HCT116 (cell line): ENCODE results near the gene PTBP1. TPM values are rescaled to one million over a fixed set of nuclear protein-coding genes. Genes with fewer than 3 reads are reported as not detected.

Experiments used
- ATAC-seq: fragments of 200-7000 bp; cut with Tn5 transposase; 2 replicates; pipeline ENCODE4 v1.9.1; 2020; ENCODE audit warnings: mild to moderate bottlenecking, moderate library complexity
- BruUV-seq: library from RNA; stranded (reverse); fragments of 400-500 nt; replicated peaks from 2 replicates; lab custom pipeline; 2021; lab: Mats Ljungman, UMichigan
- CTCF ChIA-PET: fragments of 300-600 bp; sonication (Branson Sonifier 250); formaldehyde crosslinking; loops from one replicate; lab custom pipeline; 2021; ENCODE audit warnings: antibody characterized with exemption; lab: Charles Lee
- POLR2A ChIA-PET: fragments of 300-600, 350-600 bp; sonication (Branson Sonifier 250); formaldehyde crosslinking; loops from one replicate; lab custom pipeline; 2021; ENCODE audit warnings: antibody characterized with exemption; lab: Charles Lee
- RAD21 ChIA-PET, 2 experiments: fragments of 300-600 bp; sonication (Branson Sonifier 250); formaldehyde crosslinking; loops; one replicate each; lab custom pipeline; 2023; ENCODE audit warnings: low total read pairs in 2 of 2; ENCODE audit not compliant: uncharacterized antibody in 2 of 2, unreplicated experiment in 2 of 2, low non-redundant PET in 1 of 2; lab: Charles Lee
- DNase-seq: peaks from one replicate; pipeline ENCODE4 v3.0.0-alpha.2; 2010; ENCODE audit warnings: low read depth, low spot score
- H2AFZ ChIP-seq: fragments of 200-600 bp; shearing (Covaris generic), sonication (generic); 2 replicates; pipeline ENCODE4 v1.6.1; 2017; ENCODE audit warnings: low read depth, mixed run types, mixed read lengths, antibody characterized with exemption, low read length; ENCODE audit not compliant: poor library complexity, severe bottlenecking
- H3K27ac ChIP-seq: 2 replicates; pipeline ENCODE4 v1.5.1; 2012; ENCODE audit warnings: low read depth, low read length
- H3K27me3 ChIP-seq: fragments of 200-600 bp; sonication (generic); 2 replicates; pipeline ENCODE4 v1.6.1; 2016; ENCODE audit warnings: mixed run types, low read length, mixed read lengths; ENCODE audit not compliant: insufficient read depth
- H3K36me3 ChIP-seq, 2 experiments: fragments of 200-500 bp in 1 of 2; fragments of 200-600 bp in 1 of 2; sonication (Bioruptor generic) in 1 of 2; sonication (generic) in 1 of 2; 2 replicates each; pipeline versions ENCODE4 v1.5.1 to v1.6.1; 2014 to 2016; ENCODE audit warnings: low read length in 2 of 2, inconsistent platforms in 1 of 2, mixed read lengths in 1 of 2, mixed run types in 1 of 2; ENCODE audit not compliant: insufficient read depth in 2 of 2, control insufficient read depth in 1 of 2
- H3K4me1 ChIP-seq, 2 experiments: fragments of 200-600 bp in 1 of 2; sonication (generic) in 1 of 2; 2 replicates each; pipeline versions ENCODE4 v1.5.1 to v1.6.1; 2012 to 2017; ENCODE audit warnings: low read length in 2 of 2, inconsistent platforms in 1 of 2, mild to moderate bottlenecking in 1 of 2, mixed read lengths in 1 of 2, mixed run types in 1 of 2, moderate library complexity in 1 of 2; ENCODE audit not compliant: insufficient read depth in 2 of 2, control insufficient read depth in 1 of 2
- H3K4me2 ChIP-seq: fragments of 200-600 bp; sonication (generic); 2 replicates; pipeline ENCODE4 v1.6.1; 2017; ENCODE audit warnings: mixed run types, low read length, mixed read lengths
- H3K4me3 ChIP-seq, 2 experiments: fragments of 200-600 bp in 1 of 2; sonication (generic) in 1 of 2; replicated peaks in 1 of 2; 2 replicates each; pipeline ENCODE4 v1.5.1; 2011 to 2016; ENCODE audit warnings: low read length in 2 of 2, control low read depth in 1 of 2, low read depth in 1 of 2, mild to moderate bottlenecking in 1 of 2, mixed read lengths in 1 of 2, mixed run types in 1 of 2
- H3K79me2 ChIP-seq: fragments of 200-600 bp; sonication (generic); 2 replicates; pipeline ENCODE4 v1.6.1; 2017; ENCODE audit warnings: mild to moderate bottlenecking, mixed run types, low read length, moderate library complexity, mixed read lengths; ENCODE audit not compliant: insufficient read depth
- H3K9ac ChIP-seq: fragments of 200-600 bp; sonication (generic); 2 replicates; pipeline ENCODE4 v1.6.1; 2016; ENCODE audit warnings: low read length, mixed read lengths
- H3K9me2 ChIP-seq: fragments of 200-600 bp; sonication (generic), shearing (Covaris generic); 2 replicates; pipeline ENCODE4 v1.6.1; 2017; ENCODE audit warnings: mixed run types, mild to moderate bottlenecking, moderate library complexity; ENCODE audit not compliant: insufficient read depth
- H3K9me3 ChIP-seq, 2 experiments: fragments of 200-500 bp in 1 of 2; fragments of 200-600 bp in 1 of 2; sonication (Bioruptor generic) in 1 of 2; sonication (generic) in 1 of 2; 2 replicates each; pipeline ENCODE4 v1.6.1; 2014 to 2017; ENCODE audit warnings: low read length in 2 of 2, mixed read lengths in 2 of 2, inconsistent platforms in 1 of 2, low read depth in 1 of 2, mild to moderate bottlenecking in 1 of 2, mixed run types in 1 of 2, moderate library complexity in 1 of 2; ENCODE audit not compliant: control insufficient read depth in 1 of 2, insufficient read depth in 1 of 2
- H4K20me1 ChIP-seq: fragments of 200-600 bp; sonication (generic), shearing (Covaris generic); 2 replicates; pipeline ENCODE4 v1.6.1; 2017; ENCODE audit warnings: mixed run types, mild to moderate bottlenecking, moderate library complexity; ENCODE audit not compliant: insufficient read depth
- CBX3 ChIP-seq: IDR thresholded peaks from 2 replicates; pipeline ENCODE4 v1.6.1; 2012; ENCODE audit warnings: low read depth
- CEBPB ChIP-seq: IDR thresholded peaks from 2 replicates; pipeline ENCODE4 v1.6.1; 2012; ENCODE audit warnings: low read depth
- EGR1 ChIP-seq: IDR thresholded peaks from 2 replicates; pipeline ENCODE4 v1.6.1; 2012; ENCODE audit warnings: low read depth
- ELF1 ChIP-seq: IDR thresholded peaks from 2 replicates; pipeline ENCODE4 v1.6.1; 2012; ENCODE audit warnings: low read depth, borderline replicate concordance
- EZH2 ChIP-seq: fragments of 200-600 bp; sonication (generic); IDR thresholded peaks from 2 replicates; pipeline ENCODE4 v1.6.1; 2017; ENCODE audit warnings: antibody characterized with exemption, mixed run types
- EZH2phosphoT487 ChIP-seq: fragments of 200-600 bp; IDR thresholded peaks from 2 replicates; pipeline ENCODE4 v1.6.1; 2018; ENCODE audit warnings: antibody characterized with exemption, borderline replicate concordance
- FOSL1 ChIP-seq: IDR thresholded peaks from 2 replicates; pipeline ENCODE4 v1.6.1; 2012; ENCODE audit warnings: low read depth
- POLR2A ChIP-seq: IDR thresholded peaks from 2 replicates; pipeline ENCODE4 v1.7.0; 2011; ENCODE audit warnings: borderline replicate concordance; ENCODE audit not compliant: insufficient read depth, insufficient read length; ENCODE audit errors: extremely low read depth
- POLR2AphosphoS5 ChIP-seq: IDR thresholded peaks from 2 replicates; pipeline ENCODE4 v1.6.1; 2011; ENCODE audit warnings: mild to moderate bottlenecking, low read depth, low read length, moderate library complexity
- RAD21 ChIP-seq: IDR thresholded peaks from 2 replicates; pipeline ENCODE4 v1.6.1; 2012; ENCODE audit warnings: low read depth, mild to moderate bottlenecking
- SP1 ChIP-seq: IDR thresholded peaks from 2 replicates; pipeline ENCODE4 v1.6.1; 2012; ENCODE audit warnings: low read depth
- YY1 ChIP-seq: IDR thresholded peaks from 2 replicates; pipeline ENCODE4 v1.6.1; 2011; ENCODE audit warnings: low read length, low read depth, moderate library complexity, mild to moderate bottlenecking; ENCODE audit not compliant: insufficient replicate concordance; ENCODE audit errors: extremely low read depth
- ZNF274 ChIP-seq: fragments of 200-500 bp; sonication (Bioruptor generic); IDR thresholded peaks from 2 replicates; pipeline ENCODE4 v1.6.1; 2014; ENCODE audit warnings: mild to moderate bottlenecking, low read depth, low read length, inconsistent platforms
- intact Hi-C: fragments of 100-400 bp; cut with micrococcal nuclease; formaldehyde crosslinking; loops from 2 replicates; pipeline ENCODE4 v1.10.0; 2022
- total RNA-seq: library from RNA; stranded (reverse); gene quantifications from one replicate; pipeline ENCODE4 v1.2.1, GENCODE V29; 2021; ENCODE audit not compliant: unreplicated experiment
- TF ChIP-seq, protein P1 (sequence below): IDR thresholded peaks from 2 replicates; pipeline ENCODE4 v1.6.1; 2012
- TF ChIP-seq, protein P2 (sequence below): IDR thresholded peaks from 2 replicates; pipeline ENCODE4 v1.6.1; 2012; ENCODE audit warnings: low read depth
- TF ChIP-seq, protein P3 (sequence below): IDR thresholded peaks from 2 replicates; pipeline ENCODE4 v1.6.1; 2012
- TF ChIP-seq, protein P4 (sequence below): IDR thresholded peaks from 2 replicates; pipeline ENCODE4 v1.6.1; 2011; ENCODE audit warnings: mild to moderate bottlenecking, low read length, moderate library complexity; ENCODE audit not compliant: insufficient replicate concordance; ENCODE audit errors: extremely low read depth

The PTBP1 gene
- total RNA-seq, 1 experiment from 2014 or later = 676 TPM

DNA sequence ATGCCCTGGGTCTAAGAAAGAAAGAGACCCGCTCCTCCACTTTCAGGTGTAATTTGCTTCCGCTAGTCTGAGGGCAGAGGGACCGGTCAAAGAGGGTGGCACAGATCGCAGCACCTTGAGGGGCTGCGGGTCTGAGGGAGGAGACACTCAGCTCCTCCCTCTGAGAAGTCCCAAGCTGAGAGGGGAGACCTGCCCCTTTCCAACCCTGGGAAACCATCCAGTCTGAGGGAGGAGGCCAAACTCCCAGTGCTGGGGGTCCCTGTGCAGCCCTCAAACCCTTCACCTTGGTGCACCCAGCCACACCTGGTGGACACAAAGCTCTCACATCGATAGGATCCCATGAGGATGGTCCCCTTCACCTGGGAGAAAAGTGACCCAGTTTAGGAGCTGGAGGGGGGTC, 33.4 kb upstream of the PTBP1 start:
- Histone ChIP-seq H3K27ac (no peak overlapping the region; the same call in 1 of the 2 replicates), H3K4me1 (no peaks in the 10 kb centered on the region), H3K9ac (no peak overlapping the region), H3K79me2 (no peaks in the 10 kb centered on the region; the same call in 1 of the 2 replicates), H4K20me1 (no peaks in the 10 kb centered on the region), H3K27me3 (no peaks in the 10 kb centered on the region)
- no peak for ATAC-seq
- TF ChIP-seq, protein P1, sequence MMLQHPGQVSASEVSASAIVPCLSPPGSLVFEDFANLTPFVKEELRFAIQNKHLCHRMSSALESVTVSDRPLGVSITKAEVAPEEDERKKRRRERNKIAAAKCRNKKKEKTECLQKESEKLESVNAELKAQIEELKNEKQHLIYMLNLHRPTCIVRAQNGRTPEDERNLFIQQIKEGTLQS = no peak
- TF ChIP-seq, protein P2, sequence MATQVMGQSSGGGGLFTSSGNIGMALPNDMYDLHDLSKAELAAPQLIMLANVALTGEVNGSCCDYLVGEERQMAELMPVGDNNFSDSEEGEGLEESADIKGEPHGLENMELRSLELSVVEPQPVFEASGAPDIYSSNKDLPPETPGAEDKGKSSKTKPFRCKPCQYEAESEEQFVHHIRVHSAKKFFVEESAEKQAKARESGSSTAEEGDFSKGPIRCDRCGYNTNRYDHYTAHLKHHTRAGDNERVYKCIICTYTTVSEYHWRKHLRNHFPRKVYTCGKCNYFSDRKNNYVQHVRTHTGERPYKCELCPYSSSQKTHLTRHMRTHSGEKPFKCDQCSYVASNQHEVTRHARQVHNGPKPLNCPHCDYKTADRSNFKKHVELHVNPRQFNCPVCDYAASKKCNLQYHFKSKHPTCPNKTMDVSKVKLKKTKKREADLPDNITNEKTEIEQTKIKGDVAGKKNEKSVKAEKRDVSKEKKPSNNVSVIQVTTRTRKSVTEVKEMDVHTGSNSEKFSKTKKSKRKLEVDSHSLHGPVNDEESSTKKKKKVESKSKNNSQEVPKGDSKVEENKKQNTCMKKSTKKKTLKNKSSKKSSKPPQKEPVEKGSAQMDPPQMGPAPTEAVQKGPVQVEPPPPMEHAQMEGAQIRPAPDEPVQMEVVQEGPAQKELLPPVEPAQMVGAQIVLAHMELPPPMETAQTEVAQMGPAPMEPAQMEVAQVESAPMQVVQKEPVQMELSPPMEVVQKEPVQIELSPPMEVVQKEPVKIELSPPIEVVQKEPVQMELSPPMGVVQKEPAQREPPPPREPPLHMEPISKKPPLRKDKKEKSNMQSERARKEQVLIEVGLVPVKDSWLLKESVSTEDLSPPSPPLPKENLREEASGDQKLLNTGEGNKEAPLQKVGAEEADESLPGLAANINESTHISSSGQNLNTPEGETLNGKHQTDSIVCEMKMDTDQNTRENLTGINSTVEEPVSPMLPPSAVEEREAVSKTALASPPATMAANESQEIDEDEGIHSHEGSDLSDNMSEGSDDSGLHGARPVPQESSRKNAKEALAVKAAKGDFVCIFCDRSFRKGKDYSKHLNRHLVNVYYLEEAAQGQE = no peak
- TF ChIP-seq RAD21 (no peak), CEBPB (no peak), FOSL1 (no peak), EZH2 (no peak), EZH2phosphoT487 (no peak), EGR1 (no peak), POLR2AphosphoS5 (no peak), ZNF274 (no peak), ELF1 (no peak), POLR2A (no peak), YY1 (no peak), SP1 (no peak), CBX3 (no peak)
- TF ChIP-seq, protein P3, sequence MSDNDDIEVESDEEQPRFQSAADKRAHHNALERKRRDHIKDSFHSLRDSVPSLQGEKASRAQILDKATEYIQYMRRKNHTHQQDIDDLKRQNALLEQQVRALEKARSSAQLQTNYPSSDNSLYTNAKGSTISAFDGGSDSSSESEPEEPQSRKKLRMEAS = no peak
- TF ChIP-seq, protein P4, sequence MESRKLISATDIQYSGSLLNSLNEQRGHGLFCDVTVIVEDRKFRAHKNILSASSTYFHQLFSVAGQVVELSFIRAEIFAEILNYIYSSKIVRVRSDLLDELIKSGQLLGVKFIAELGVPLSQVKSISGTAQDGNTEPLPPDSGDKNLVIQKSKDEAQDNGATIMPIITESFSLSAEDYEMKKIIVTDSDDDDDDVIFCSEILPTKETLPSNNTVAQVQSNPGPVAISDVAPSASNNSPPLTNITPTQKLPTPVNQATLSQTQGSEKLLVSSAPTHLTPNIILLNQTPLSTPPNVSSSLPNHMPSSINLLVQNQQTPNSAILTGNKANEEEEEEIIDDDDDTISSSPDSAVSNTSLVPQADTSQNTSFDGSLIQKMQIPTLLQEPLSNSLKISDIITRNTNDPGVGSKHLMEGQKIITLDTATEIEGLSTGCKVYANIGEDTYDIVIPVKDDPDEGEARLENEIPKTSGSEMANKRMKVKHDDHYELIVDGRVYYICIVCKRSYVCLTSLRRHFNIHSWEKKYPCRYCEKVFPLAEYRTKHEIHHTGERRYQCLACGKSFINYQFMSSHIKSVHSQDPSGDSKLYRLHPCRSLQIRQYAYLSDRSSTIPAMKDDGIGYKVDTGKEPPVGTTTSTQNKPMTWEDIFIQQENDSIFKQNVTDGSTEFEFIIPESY = no peak
- TF ChIP-seq, all 23 proteins: peak for 0
- no peak for DNase-seq
- Histone ChIP-seq H2AFZ (no peak overlapping the region), H3K36me3 (peaks cover 5 to 31% of the 10 kb centered on the region in 2 experiments), H3K4me3 (no peak overlapping the region), H3K9me3 (peaks cover 0 to 4% of the 10 kb centered on the region in 2 experiments; a peak in 1 of 4 replicates), H3K4me2 (no peak overlapping the region), H3K9me2 (no peaks in the 10 kb centered on the region)
- ChIA-PET POLR2A (no interaction called here), CTCF (no interaction called here), RAD21 (no interaction called here)
- intact Hi-C loops = no loop called here
- TSS peak; percentile 66 for BruUV-seq
